Common myeloid progenitor, CD34-positive (primary cell): ENCODE data around the gene FBXO46. TPM values are rescaled to one million over a fixed set of nuclear protein-coding genes. Genes with fewer than 3 reads are reported as not detected.

Experiments used
- CTCF ChIA-PET: fragments of 350-600 bp; sonication (Branson Sonifier 250); formaldehyde crosslinking; loops from one replicate; lab custom pipeline; 2021; ENCODE audit warnings: antibody characterized with exemption; lab: Charles Lee
- POLR2A ChIA-PET: fragments of 350-600 bp; sonication (Branson Sonifier 250); formaldehyde crosslinking; loops from one replicate; lab custom pipeline; 2021; ENCODE audit warnings: antibody characterized with exemption; lab: Charles Lee
- DNase-seq, 3 donors: peaks; one replicate each; pipeline versions ENCODE4 v3.0.0 to v3.0.0-alpha.2; 2013
- H3K27ac ChIP-seq, 2 experiments: 1 replicate in 1 of 2; 2 replicates in 1 of 2; pipeline ENCODE4 v1.7.0; 2013; ENCODE audit warnings: inconsistent platforms in 2 of 2, low read length in 2 of 2, mild to moderate bottlenecking in 2 of 2, low read depth in 1 of 2, moderate library complexity in 1 of 2; ENCODE audit not compliant: severe bottlenecking in 2 of 2, insufficient read depth in 1 of 2, poor library complexity in 1 of 2
- H3K27me3 ChIP-seq, 5 experiments: replicated peaks in 2 of 5; 1 replicate in 3 of 5; 2 replicates in 2 of 5; pipeline versions ENCODE4 v1.6.1 to v1.7.0; 2013; ENCODE audit warnings: low read length in 4 of 5, mild to moderate bottlenecking in 2 of 5, moderate library complexity in 2 of 5, inconsistent platforms in 1 of 5; ENCODE audit not compliant: insufficient read depth in 5 of 5, control insufficient read depth in 4 of 5
- H3K36me3 ChIP-seq, 4 experiments: 1 replicate in 2 of 4; 2 replicates in 2 of 4; pipeline versions ENCODE4 v1.6.1 to v1.7.0; 2013; ENCODE audit warnings: low read length in 3 of 4, control low read depth in 1 of 4, mild to moderate bottlenecking in 1 of 4; ENCODE audit not compliant: control insufficient read depth in 4 of 4, insufficient read depth in 4 of 4
- H3K4me1 ChIP-seq, 4 experiments: 1 replicate in 3 of 4; 2 replicates in 1 of 4; pipeline versions ENCODE4 v1.6.1 to v1.7.1; 2013; ENCODE audit warnings: low read length in 3 of 4, mild to moderate bottlenecking in 3 of 4, control low read depth in 1 of 4, inconsistent platforms in 1 of 4, moderate library complexity in 1 of 4; ENCODE audit not compliant: control insufficient read depth in 4 of 4, insufficient read depth in 4 of 4; ENCODE audit errors: control extremely low read depth in 1 of 4
- H3K4me3 ChIP-seq, 7 experiments: 1 replicate in 4 of 7; 2 replicates in 3 of 7; pipeline versions ENCODE4 v1.5.1 to v1.7.0; 2013; ENCODE audit warnings: mild to moderate bottlenecking in 7 of 7, low read length in 6 of 7, moderate library complexity in 6 of 7, inconsistent platforms in 2 of 7, low read depth in 2 of 7, control low read depth in 1 of 7; ENCODE audit not compliant: insufficient read depth in 4 of 7, control insufficient read depth in 1 of 7; ENCODE audit errors: extremely low read depth in 1 of 7
- H3K9me3 ChIP-seq, 5 experiments: 1 replicate in 4 of 5; 2 replicates in 1 of 5; pipeline versions ENCODE4 v1.6.1 to v1.7.1; 2013; ENCODE audit warnings: low read length in 4 of 5, mild to moderate bottlenecking in 2 of 5, inconsistent platforms in 1 of 5, low read depth in 1 of 5, moderate library complexity in 1 of 5; ENCODE audit not compliant: control insufficient read depth in 4 of 5, insufficient read depth in 2 of 5; ENCODE audit errors: control extremely low read depth in 1 of 5
- WGBS: methylation state at CpG from one replicate; pipeline ENCODE4 v1.1.5; 2013; ENCODE audit not compliant: insufficient coverage; 5-methylcytosine and 5-hydroxymethylcytosine counted together
- polyA plus RNA-seq: library from polyadenylated mRNA; unstranded; fragments of 120-200 nt; gene quantifications from one replicate; pipeline ENCODE4 v1.2.1, GENCODE V29; 2013

Gene FBXO46
- polyA plus RNA-seq = 7.8 TPM

- WGBS = 0% methylated on average over 34 of the region's 48 CpGs
Observed at GRCh38 chr19:45730368-45731288, at the start of gene FBXO46. Gene FBXO46, minus strand, starts transcription at chr19:45730896. Its CDS starts 17,401 bp downstream, at chr19:45713495.

GRCh38 chr19:45780146-45780447, 49.4 kb upstream of the FBXO46 start:
- no peak for DNase-seq
- Histone ChIP-seq H3K27ac (no peak overlapping the region), H3K9me3 (no peaks in the 10 kb centered on the region), H3K36me3 (no peaks in the 10 kb centered on the region), H3K27me3 (peaks cover 0 to 89% (median 24%) of the 10 kb centered on the region in 5 experiments), H3K4me3 (no peak overlapping the region), H3K4me1 (peaks cover 0 to 13% (median 12%) of the 10 kb centered on the region in 4 experiments)
- ChIA-PET CTCF (no interaction called here), POLR2A (no interaction called here)
- 33% methylated on average over 4 of the region's 4 CpGs for WGBS

More at GRCh38 chr19:45730368-45731288, at the start of gene FBXO46:
- ChIA-PET CTCF (interaction anchor here (1.2 to 2.9 kb wide), 4 partner anchors 10 to 38 kb away, joined by 3 to 11 read pairs (median 5); partner anchors contain the start of genes QPCTL and SNRPD2), POLR2A (interaction anchor here (0.5 to 1.5 kb wide), 5 partner anchors 13 to 1039 kb away, joined by 3 to 10 read pairs (median 3); partner anchors contain the start of genes QPCTL, SIX5 and SNRPD2)
- peak; percentile 96 to 98 (median 98) for DNase-seq
- Histone ChIP-seq H3K4me3 (peak within 1 kb of the TSS; percentile 56 to 93 (median 85)), H3K27ac (peak within 1 kb of the TSS; percentile 74 to 87), H3K4me1 (peaks cover 2 to 12% (median 9%) of the 10 kb centered on the region in 4 experiments), H3K9me3 (no peaks in the 10 kb centered on the region), H3K36me3 (no peaks in the 10 kb centered on the region), H3K27me3 (no peaks in the 10 kb centered on the region)

GRCh38 chr19:45779231-45780145, 48.8 kb upstream of the FBXO46 start:
- ChIA-PET POLR2A (interaction anchor here (0.6 to 1.0 kb wide), 2 partner anchors 9 to 311 kb away, joined by 3 to 5 read pairs; partner anchors contain the start of gene FOSB), CTCF (interaction anchor here (0.8 to 1.1 kb wide), 7 partner anchors 9 to 38 kb away, joined by 3 to 7 read pairs (median 4); partner anchors contain the start of gene SIX5)
- no peaks in the 10 kb centered on the region for H3K9me3 ChIP-seq
- peak overlapping the region in 4 of 7 experiments; percentile 28 to 54 (median 41) for H3K4me3 ChIP-seq
- DNase-seq = peak; percentile 73 to 80 (median 80)
- no peak overlapping the region for H3K27ac ChIP-seq
- H3K36me3 ChIP-seq = no peaks in the 10 kb centered on the region
- H3K4me1 ChIP-seq = peaks cover 0 to 13% (median 12%) of the 10 kb centered on the region in 4 experiments
- peaks cover 0 to 89% (median 20%) of the 10 kb centered on the region in 5 experiments for H3K27me3 ChIP-seq
- WGBS = 3% methylated on average over 38 of the region's 48 CpGs

GRCh38 chr19:45778010-45778661, 47.4 kb upstream of the FBXO46 start:
- Histone ChIP-seq H3K27ac (no peak overlapping the region), H3K27me3 (peaks cover 0 to 78% (median 15%) of the 10 kb centered on the region in 5 experiments), H3K36me3 (no peaks in the 10 kb centered on the region), H3K9me3 (no peaks in the 10 kb centered on the region), H3K4me3 (no peak overlapping the region), H3K4me1 (peaks cover 0 to 13% (median 12%) of the 10 kb centered on the region in 4 experiments)
- no peak for DNase-seq
- ChIA-PET POLR2A (no interaction called here), CTCF (interaction anchor here (1.5 kb wide), 1 partner anchor 39 kb away, joined by 3 read pairs; no protein-coding TSS in a partner anchor)
- WGBS = 96% methylated on average over 28 of the region's 28 CpGs

DNA sequence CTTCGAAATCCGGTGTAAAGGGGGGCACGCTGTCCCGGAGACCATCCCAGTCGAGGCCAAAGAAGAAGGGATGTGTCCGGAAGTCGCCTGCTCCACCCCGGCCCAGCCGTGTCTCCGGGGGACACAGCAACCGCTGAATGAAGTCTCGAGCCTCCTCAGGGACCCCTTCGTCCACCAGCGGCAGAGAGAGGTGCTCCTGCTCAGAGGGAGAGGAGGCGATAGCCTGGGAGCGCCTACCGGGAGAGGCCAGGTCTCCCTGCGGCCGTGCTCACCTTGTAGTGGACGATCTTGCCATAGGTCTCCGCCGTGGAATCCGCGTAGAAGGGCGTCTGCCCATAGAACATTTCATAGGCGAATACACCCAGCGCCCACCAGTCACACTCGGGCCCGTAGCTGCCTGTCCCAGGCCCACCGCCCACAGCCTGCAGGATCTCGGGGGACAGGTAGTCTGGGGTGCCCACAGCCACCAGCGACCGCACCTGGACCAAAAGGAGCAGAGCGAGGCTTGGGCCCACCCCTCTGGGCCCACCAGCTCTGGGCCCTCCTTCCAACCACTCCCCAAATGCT, 46.8 kb upstream of the FBXO46 start:
- Histone ChIP-seq H3K36me3 (no peaks in the 10 kb centered on the region), H3K27me3 (peaks cover 0 to 80% (median 20%) of the 10 kb centered on the region in 5 experiments), H3K4me1 (peaks cover 0 to 13% (median 12%) of the 10 kb centered on the region in 4 experiments), H3K9me3 (no peaks in the 10 kb centered on the region), H3K4me3 (no peak overlapping the region), H3K27ac (no peak overlapping the region)
- 97% methylated on average over 33 of the region's 34 CpGs for whole genome bisulfite sequencing
- ChIA-PET CTCF (interaction anchor here (1.5 kb wide), 1 partner anchor 40 kb away, joined by 3 read pairs; no protein-coding TSS in a partner anchor), POLR2A (no interaction called here)
- DNase-seq = no peak

GRCh38 chr19:45774765-45775164, 44.1 kb upstream of the FBXO46 start:
- no peak overlapping the region for H3K27ac ChIP-seq
- H3K9me3 ChIP-seq = no peaks in the 10 kb centered on the region
- ChIA-PET POLR2A (interaction anchor here (0.7 kb wide), 1 partner anchor 18 kb away, joined by 5 read pairs; the partner anchor contains the start of gene DMWD), CTCF (interaction anchor here (10.6 kb wide), 1 partner anchor 19 kb away, joined by 138 read pairs; the partner anchor contains the start of gene DMWD)
- no peak overlapping the region for H3K4me3 ChIP-seq
- peaks cover 0 to 25% (median 23%) of the 10 kb centered on the region in 4 experiments for H3K4me1 ChIP-seq
- no peak for DNase-seq
- peaks cover 0 to 71% (median 25%) of the 10 kb centered on the region in 5 experiments for H3K27me3 ChIP-seq
- 93% methylated on average over 9 of the region's 9 CpGs for WGBS
- no peaks in the 10 kb centered on the region for H3K36me3 ChIP-seq
